DMS 273 treated with DMSO at 0.1 percent for 48 hours (cell line): ENCODE data around the gene ACTN4.

Source experiments
- DNase-seq: peaks from one replicate; lab custom pipeline; 2025; lab: John Stamatoyannopoulos, UW

Gene ACTN4

DNA sequence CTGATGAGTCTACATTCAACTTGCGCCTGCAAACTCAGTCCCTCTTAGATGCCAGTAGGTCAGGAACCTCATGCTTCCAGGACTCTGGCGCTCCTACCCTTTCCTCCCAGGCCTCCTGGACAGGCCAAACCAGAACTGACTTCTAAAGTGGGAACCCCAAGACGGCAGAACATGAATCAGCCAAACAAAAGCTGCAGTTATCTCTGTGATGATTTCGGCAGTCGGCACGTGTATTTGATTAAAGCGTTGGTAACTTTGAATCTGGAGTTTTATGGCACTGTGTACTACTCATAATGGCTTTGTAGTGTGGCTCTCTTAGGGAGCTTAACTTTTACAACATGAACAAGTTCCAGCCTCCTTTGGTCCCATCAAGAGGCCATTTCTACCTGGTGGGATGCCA lies 13.7 kb downstream of the ACTN4 start:
- DNase-seq: no peak

GRCh38 chr19:38661996-38662395 lies 14.5 kb downstream of the ACTN4 start:
- DNase-seq: no peak

DNA sequence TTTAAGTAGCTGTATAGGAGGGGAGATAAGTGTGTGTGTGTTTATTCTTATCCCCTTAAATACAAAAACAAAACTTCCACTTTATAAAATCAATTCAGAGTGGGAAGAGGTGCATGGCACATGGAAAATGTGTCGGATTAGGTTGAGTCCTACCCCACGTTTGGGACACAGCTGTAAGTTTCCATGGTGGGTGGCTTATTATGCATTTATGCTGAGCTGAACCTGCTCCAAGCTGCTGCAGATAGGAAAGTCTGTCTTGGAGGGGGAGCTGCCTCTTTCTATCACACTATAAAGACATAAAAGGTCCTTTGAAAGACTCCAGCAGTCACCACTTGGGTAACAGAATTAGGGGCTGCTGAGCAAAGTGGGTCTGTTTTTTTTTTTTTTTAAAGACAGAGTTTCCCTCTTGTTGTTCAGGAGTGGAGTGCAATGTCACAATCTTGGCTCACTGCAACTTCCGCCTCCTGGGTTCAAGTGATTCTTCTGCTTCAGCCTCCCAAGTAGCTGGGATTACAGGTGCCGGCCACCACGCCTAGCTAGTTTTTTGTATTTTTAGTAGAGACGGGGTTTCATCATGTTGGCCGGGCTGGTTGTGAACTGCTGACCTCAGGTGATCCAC lies 15.2 kb downstream of the ACTN4 start:
- no peak for DNase-seq

DNA sequence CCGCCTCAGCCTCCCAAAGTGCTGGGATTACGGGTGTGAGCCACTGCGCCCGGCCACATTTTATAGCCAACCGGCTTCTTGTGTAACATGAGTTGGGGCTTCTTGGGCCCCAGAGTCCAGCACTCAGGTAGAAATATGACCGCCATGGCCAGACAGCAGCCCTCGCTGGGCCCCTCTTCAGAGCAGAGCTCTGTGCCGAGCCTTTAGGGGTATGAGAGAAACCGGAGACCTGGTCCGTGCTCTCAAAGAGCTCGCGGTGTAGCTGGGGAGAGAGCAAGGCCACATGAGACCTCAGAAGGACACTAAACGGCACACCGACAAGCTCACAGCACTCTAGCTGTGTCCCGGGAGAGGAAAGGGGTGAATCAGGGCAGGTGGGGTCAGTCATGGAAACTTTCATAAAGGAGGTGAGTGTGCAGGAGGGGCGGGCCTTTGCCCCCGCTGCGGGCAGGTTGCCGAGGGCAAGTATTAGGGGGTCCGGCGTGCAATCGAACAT lies 15.8 kb downstream of the ACTN4 start:
- no peak for DNase-seq

DNA sequence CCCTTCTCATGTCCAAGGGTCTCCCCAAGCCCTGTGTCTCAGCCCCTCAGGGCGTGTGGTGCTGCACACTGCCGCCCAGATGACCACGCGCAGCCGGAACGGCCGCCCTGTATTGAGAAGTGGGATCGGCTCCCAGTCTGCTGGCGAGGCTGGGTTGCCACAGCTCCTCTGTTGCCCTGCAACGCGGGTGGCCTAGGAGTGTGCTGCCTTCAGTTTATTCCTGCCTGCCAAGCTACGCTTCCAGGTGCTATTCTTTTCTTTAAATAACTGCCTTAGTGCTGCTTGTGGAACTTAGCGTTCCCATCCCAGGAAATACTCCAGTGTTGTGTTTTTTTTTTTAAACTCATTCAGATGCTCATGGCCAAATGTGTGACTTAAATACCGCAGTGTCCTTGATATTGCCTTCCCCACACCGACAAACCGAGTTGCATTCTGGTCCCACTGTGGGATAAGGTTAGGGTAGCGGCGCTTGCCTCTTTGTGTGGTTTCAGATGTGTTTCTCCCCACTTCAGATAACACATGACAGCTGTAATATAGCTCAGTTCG lies 16.6 kb downstream of the ACTN4 start:
- DNase-seq: no peak

- no peak for DNase-seq
These were observed 17.2 kb downstream of the ACTN4 start for GRCh38 chr19:38664503-38665211.

GRCh38 chr19:38665219-38665931 lies 17.9 kb downstream of the ACTN4 start:
- DNase-seq: no peak

GRCh38 chr19:38665950-38666662 lies 18.7 kb downstream of the ACTN4 start:
- DNase-seq: no peak

- no peak for DNase-seq
These were observed 19.4 kb downstream of the ACTN4 start for GRCh38 chr19:38666663-38667511.

DNA sequence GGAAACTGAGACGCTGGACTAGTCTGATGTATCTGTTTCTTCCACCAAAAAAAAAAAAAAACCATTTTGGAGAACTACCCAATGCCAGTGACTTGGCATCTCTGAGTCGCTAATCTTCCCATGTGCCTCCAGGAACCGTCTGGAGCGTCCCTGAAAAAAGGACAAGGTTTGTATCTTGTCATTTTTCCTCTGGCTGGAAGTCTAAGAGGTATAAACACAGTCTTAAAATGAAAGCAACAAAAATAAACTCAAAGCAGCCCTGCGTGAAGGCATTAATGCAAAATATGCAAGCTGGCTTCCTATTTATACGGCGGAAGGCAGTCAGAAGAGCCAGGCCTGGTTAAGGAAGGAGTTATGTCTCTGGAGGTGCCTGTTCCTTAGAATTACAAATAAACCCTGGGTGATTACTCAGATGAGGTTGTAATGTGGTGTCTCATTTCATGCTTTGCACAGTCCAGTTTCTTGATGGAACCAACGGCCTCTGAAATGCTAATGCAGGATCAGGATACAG lies 20.3 kb downstream of the ACTN4 start:
- DNase-seq: no peak

GRCh38 chr19:38669552-38669951 lies 22.1 kb downstream of the ACTN4 start:
- DNase-seq: no peak

- DNase-seq: no peak
These were observed 23.5 kb downstream of the ACTN4 start for GRCh38 chr19:38670921-38671398.

DNA sequence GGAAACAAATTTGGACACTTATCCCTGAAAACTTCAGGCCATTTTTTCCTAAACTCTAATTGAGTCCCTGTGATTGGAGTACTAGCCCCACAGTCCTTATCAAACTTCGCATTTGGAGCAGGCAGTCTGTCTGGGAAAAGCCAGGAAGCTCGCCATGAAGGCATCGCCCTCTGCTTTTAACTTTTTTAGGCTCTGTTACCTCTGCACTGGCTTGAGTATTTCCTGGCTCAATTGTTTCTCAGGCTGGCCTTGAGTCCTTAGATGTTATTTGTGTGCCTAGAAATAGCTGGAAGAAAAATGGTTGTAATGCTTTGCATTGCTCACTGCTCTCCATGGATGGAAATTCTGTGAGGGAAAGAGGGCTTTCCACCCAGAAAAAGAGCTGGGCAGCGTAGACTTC lies 24.2 kb downstream of the ACTN4 start:
- DNase-seq: no peak

DNA sequence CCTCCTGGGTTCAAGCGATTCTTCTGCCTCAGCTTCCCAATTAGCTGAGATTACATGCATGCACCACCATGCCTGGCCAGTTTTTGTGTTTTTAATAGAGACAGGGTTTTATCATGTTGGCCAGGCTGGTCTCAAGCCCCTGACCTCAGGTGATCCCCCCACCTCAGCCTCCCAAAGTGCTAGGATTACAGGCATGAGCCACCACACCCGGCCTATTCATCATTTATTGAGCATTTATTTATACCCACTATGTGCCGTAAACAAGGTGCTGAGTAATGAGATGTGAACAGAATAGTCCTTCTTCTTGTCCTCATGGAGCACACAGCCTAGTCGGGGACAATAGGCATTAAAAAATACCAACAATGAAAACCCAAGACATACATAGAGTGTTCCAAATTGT lies 25.6 kb downstream of the ACTN4 start:
- no peak for DNase-seq

GRCh38 chr19:38674388-38675171 lies 27.1 kb downstream of the ACTN4 start:
- DNase-seq: no peak

GRCh38 chr19:38675611-38676010 lies 28.2 kb downstream of the ACTN4 start:
- no peak for DNase-seq

GRCh38 chr19:38676023-38676877 lies 28.8 kb downstream of the ACTN4 start:
- DNase-seq: no peak

- DNase-seq: no peak
These were observed 29.6 kb downstream of the ACTN4 start for GRCh38 chr19:38676878-38677646.
